ENCODE data around the gene CHEK1. TPM values are rescaled to one million over a fixed set of nuclear protein-coding genes. Genes with fewer than 3 reads are reported as not detected.

The CHEK1 gene
- total RNA-seq, 2 experiments from 2014 or later: 164 to 167 TPM

Other genes with a start within 250 kb of the CHEK1 start
- 1 to 10 TPM; 6.1 to 6.3 TPM for gene FEZ1, start 128.9 kb upstream of the CHEK1 start, total RNA-seq
- 10 to 100 TPM; 28.8 to 33.0 TPM for gene EI24, start 55.7 kb upstream of the CHEK1 start, total RNA-seq
- gene STT3A, start 32.3 kb upstream of the CHEK1 start, total RNA-seq: 100 to 1,000 TPM; 111 to 113 TPM
- gene ACRV1, start 55.7 kb downstream of the CHEK1 start, total RNA-seq: not detected
- not detected for gene PATE1, start 121.1 kb downstream of the CHEK1 start, total RNA-seq
- not detected for gene PATE2, start 153.7 kb downstream of the CHEK1 start, total RNA-seq
- not detected for gene PATE3, start 163.0 kb downstream of the CHEK1 start, total RNA-seq
- gene PATE4, start 208.2 kb downstream of the CHEK1 start, total RNA-seq: not detected